ENCODE data around the gene HSH2D.
"Not testable (repeated sequence)": the region's sequence is repeated elsewhere in the genome, so short reads cannot be mapped to it uniquely, and the experiment has no call there.

Gene HSH2D

GRCh38 chr19:16119075-16119857 lies 24.2 kb upstream of the HSH2D start:
- not testable (repeated sequence) for DNase-seq (ENCODE audit: low spot score); FAIRE-seq

GRCh38 chr19:16121141-16121540 lies 22.3 kb upstream of the HSH2D start:
- FAIRE-seq, result no peak
- DNase-seq (ENCODE audit: low spot score), result no peak

- no peak for DNase-seq (ENCODE audit: low spot score)
Measured at GRCh38 chr19:16121967-16122366, 21.5 kb upstream of the HSH2D start.

GRCh38 chr19:16124953-16125352 lies 18.5 kb upstream of the HSH2D start:
- DNase-seq (ENCODE audit: low spot score) (no peak), FAIRE-seq (no peak)

More at GRCh38 chr19:16121967-16122366, 21.5 kb upstream of the HSH2D start:
- no peak for FAIRE-seq

GRCh38 chr19:16125737-16126495 lies 17.6 kb upstream of the HSH2D start:
- DNase-seq (ENCODE audit: low spot score) (no peak), FAIRE-seq (no peak)

- no peak for FAIRE-seq
- DNase-seq (ENCODE audit: low spot score), result no peak
Measured at GRCh38 chr19:16127080-16127479, 16.4 kb upstream of the HSH2D start.

GRCh38 chr19:16127776-16128371 lies 15.6 kb upstream of the HSH2D start:
- FAIRE-seq, result no peak
- DNase-seq (ENCODE audit: low spot score), result no peak

GRCh38 chr19:16131648-16132047 lies 11.8 kb upstream of the HSH2D start:
- DNase-seq (ENCODE audit: low spot score) (no peak), FAIRE-seq (no peak)

- DNase-seq (ENCODE audit: low spot score) (no peak), FAIRE-seq (no peak)
Measured at GRCh38 chr19:16133818-16134217, 9.7 kb upstream of the HSH2D start.

GRCh38 chr19:16134510-16134909 lies 9.0 kb upstream of the HSH2D start:
- no peak for DNase-seq (ENCODE audit: low spot score)
- FAIRE-seq, result no peak

- DNase-seq (ENCODE audit: low spot score) (no peak), FAIRE-seq (no peak)
Measured at GRCh38 chr19:16135430-16136127, 7.9 kb upstream of the HSH2D start.

- no peak for FAIRE-seq
- DNase-seq (ENCODE audit: low spot score), result no peak
Measured at GRCh38 chr19:16136185-16136999, 7.1 kb upstream of the HSH2D start.

- FAIRE-seq (no peak), DNase-seq (ENCODE audit: low spot score) (no peak)
Measured at GRCh38 chr19:16139752-16140151, 3.7 kb upstream of the HSH2D start.

GRCh38 chr19:16141043-16141442 lies 2.4 kb upstream of the HSH2D start:
- DNase-seq (ENCODE audit: low spot score) (no peak), FAIRE-seq (no peak)

- DNase-seq (ENCODE audit: low spot score), result no peak
- FAIRE-seq, result no peak
Measured at GRCh38 chr19:16142032-16142580, 1.4 kb upstream of the HSH2D start.

- no peak for FAIRE-seq
- no peak for DNase-seq (ENCODE audit: low spot score)
Measured at GRCh38 chr19:16144216-16144581, 714 bp downstream of the HSH2D start.

- FAIRE-seq, result no peak
- DNase-seq (ENCODE audit: low spot score), result no peak
Measured at GRCh38 chr19:16146112-16146511, 2.6 kb downstream of the HSH2D start.

GRCh38 chr19:16148443-16149229 lies 5.2 kb downstream of the HSH2D start:
- FAIRE-seq (no peak), DNase-seq (ENCODE audit: low spot score) (no peak)

GRCh38 chr19:16153582-16154336 lies 10.3 kb downstream of the HSH2D start:
- DNase-seq (ENCODE audit: low spot score), result no peak
- FAIRE-seq, result no peak
